ENCODE data around the gene BCL2L14. TPM values are rescaled to one million over a fixed set of nuclear protein-coding genes. Genes with fewer than 3 reads are reported as not detected.

The BCL2L14 gene
- total and polyA plus RNA-seq, 9 of the 15 experiments (the other 6 are each of a cell fraction or from before 2014, with no cell fraction given) = not detected

- TF ChIP-seq, protein P1, sequence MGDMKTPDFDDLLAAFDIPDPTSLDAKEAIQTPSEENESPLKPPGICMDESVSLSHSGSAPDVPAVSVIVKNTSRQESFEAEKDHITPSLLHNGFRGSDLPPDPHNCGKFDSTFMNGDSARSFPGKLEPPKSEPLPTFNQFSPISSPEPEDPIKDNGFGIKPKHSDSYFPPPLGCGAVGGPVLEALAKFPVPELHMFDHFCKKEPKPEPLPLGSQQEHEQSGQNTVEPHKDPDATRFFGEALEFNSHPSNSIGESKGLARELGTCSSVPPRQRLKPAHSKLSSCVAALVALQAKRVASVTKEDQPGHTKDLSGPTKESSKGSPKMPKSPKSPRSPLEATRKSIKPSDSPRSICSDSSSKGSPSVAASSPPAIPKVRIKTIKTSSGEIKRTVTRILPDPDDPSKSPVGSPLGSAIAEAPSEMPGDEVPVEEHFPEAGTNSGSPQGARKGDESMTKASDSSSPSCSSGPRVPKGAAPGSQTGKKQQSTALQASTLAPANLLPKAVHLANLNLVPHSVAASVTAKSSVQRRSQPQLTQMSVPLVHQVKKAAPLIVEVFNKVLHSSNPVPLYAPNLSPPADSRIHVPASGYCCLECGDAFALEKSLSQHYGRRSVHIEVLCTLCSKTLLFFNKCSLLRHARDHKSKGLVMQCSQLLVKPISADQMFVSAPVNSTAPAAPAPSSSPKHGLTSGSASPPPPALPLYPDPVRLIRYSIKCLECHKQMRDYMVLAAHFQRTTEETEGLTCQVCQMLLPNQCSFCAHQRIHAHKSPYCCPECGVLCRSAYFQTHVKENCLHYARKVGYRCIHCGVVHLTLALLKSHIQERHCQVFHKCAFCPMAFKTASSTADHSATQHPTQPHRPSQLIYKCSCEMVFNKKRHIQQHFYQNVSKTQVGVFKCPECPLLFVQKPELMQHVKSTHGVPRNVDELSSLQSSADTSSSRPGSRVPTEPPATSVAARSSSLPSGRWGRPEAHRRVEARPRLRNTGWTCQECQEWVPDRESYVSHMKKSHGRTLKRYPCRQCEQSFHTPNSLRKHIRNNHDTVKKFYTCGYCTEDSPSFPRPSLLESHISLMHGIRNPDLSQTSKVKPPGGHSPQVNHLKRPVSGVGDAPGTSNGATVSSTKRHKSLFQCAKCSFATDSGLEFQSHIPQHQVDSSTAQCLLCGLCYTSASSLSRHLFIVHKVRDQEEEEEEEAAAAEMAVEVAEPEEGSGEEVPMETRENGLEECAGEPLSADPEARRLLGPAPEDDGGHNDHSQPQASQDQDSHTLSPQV (IDR thresholded peaks at IDR 0.05) = no peak
- TF ChIP-seq EZH2 (IDR thresholded peaks at IDR 0.05; ENCODE audit: borderline replicate concordance, low read depth, low read length) = no peak
- TF ChIP-seq, protein P2, sequence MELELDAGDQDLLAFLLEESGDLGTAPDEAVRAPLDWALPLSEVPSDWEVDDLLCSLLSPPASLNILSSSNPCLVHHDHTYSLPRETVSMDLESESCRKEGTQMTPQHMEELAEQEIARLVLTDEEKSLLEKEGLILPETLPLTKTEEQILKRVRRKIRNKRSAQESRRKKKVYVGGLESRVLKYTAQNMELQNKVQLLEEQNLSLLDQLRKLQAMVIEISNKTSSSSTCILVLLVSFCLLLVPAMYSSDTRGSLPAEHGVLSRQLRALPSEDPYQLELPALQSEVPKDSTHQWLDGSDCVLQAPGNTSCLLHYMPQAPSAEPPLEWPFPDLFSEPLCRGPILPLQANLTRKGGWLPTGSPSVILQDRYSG (tag; conservative IDR thresholded peaks at IDR 0.05; ENCODE audit: low read depth) = no peak
Measured at GRCh38 chr12:12056951-12057350, 13.8 kb upstream of the BCL2L14 start (continued).

DNA sequence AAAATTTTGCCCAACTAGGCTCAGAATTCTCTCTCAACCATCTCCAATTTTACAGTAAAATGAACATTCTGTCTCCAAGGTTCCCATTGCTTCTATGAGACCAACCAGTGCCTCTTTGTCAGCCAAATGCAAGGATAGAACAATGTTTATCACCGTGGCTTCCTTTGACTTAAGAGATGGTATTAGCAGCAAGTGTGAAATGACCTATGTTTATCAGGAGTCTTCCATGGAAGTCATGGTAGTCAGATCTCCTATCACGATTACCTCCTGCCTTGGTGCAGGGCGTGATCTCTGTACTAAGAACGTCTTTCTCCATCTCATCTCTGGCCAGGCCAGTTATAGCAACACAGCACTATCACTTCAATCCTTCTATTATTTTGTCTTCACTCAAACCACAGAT lies 6.1 kb upstream of the BCL2L14 start:
- H2AFZ ChIP-seq (ENCODE audit: low read depth, low read length) = no peak overlapping the region
- intact Hi-C loops (cut with micrococcal nuclease) = loop anchor here (2.0 kb wide), 1 partner anchor 28 kb away; no protein-coding TSS in a partner anchor
- no peaks in the 10 kb centered on the region for H3K9me3 ChIP-seq (replicated peaks; ENCODE audit: control insufficient read depth, insufficient read depth, low read depth, low read length)
- no peak overlapping the region for H3K4me2 ChIP-seq (ENCODE audit: insufficient read depth, low read length)
- H4K20me1 ChIP-seq (replicated peaks; ENCODE audit: control insufficient read depth, insufficient read depth, low read length) = no peaks in the 10 kb centered on the region
- DNase-seq (ENCODE audit: extremely low read depth in 1 of 4, low spot score in 3 of 4) (no peak), FAIRE-seq (no peak), ATAC-seq (no peak)
- BruUV-seq (replicated peaks) = no TSS peak
- no peaks in the 10 kb centered on the region for H3K9me1 ChIP-seq (ENCODE audit: control insufficient read depth, insufficient read depth, low read length)
- POLR2A ChIA-PET = no interaction called here
- 14% methylated on average over 4 of the region's 4 CpGs for WGBS (ENCODE audit: insufficient coverage, low coverage, missing lambda C conversion rate)
- no peaks in the 10 kb centered on the region; a peak in 1 of 5 replicates for H3K27me3 ChIP-seq (ENCODE audit: control insufficient read depth in 2 of 2, insufficient read depth in 2 of 2, low read length in 2 of 2)
- H3K36me3 ChIP-seq (ENCODE audit: control insufficient read depth, insufficient read depth, low read length) = no peaks in the 10 kb centered on the region
- H3K4me3 ChIP-seq = no peak overlapping the region
- no peak overlapping the region for H3K27ac ChIP-seq (ENCODE audit: extremely low read depth, low read depth, low read length)
- CTCF ChIA-PET (ENCODE audit: low intra/inter-chr PET ratio) = no interaction called here
- H3K79me2 ChIP-seq (ENCODE audit: control insufficient read depth, insufficient read depth, low read length) = no peaks in the 10 kb centered on the region
- in situ Hi-C loops (cut with MboI) = no loop called here
- H3K4me1 ChIP-seq (replicated peaks in 1 of 2; ENCODE audit: control insufficient read depth in 2 of 2, insufficient read depth in 2 of 2, low read length in 2 of 2) = no peaks in the 10 kb centered on the region
- H3K9ac ChIP-seq (ENCODE audit: insufficient read depth in 1 of 2, low read depth in 2 of 2, low read length in 2 of 2) = no peak overlapping the region
- TF ChIP-seq SMAD4 (CRISPR knock-in tag; conservative IDR thresholded peaks at IDR 0.05) = no peak
- TF ChIP-seq BCL6 (CRISPR knock-in tag; IDR thresholded peaks at IDR 0.05) = no peak
- TF ChIP-seq LARP7 (IDR thresholded peaks at IDR 0.05) = no peak
- TF ChIP-seq ZNF140 (CRISPR knock-in tag; IDR thresholded peaks at IDR 0.05) = no peak
- no peak for TF ChIP-seq CHCHD3 (CRISPR knock-in tag; IDR thresholded peaks at IDR 0.05)
- TF ChIP-seq ZNF561 (CRISPR knock-in tag; conservative IDR thresholded peaks at IDR 0.05) = no peak
- TF ChIP-seq ZNF282 (CRISPR knock-in tag; IDR thresholded peaks at IDR 0.05) = no peak
- no peak for TF ChIP-seq MTA2 (IDR thresholded peaks at IDR 0.05; ENCODE audit: low read depth)
- TF ChIP-seq PCBP2 (IDR thresholded peaks at IDR 0.05; ENCODE audit: low read depth, low read length, poor library complexity, severe bottlenecking) = no peak
- TF ChIP-seq, protein P3, sequence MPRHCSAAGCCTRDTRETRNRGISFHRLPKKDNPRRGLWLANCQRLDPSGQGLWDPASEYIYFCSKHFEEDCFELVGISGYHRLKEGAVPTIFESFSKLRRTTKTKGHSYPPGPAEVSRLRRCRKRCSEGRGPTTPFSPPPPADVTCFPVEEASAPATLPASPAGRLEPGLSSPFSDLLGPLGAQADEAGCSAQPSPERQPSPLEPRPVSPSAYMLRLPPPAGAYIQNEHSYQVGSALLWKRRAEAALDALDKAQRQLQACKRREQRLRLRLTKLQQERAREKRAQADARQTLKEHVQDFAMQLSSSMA (CRISPR knock-in tag; IDR thresholded peaks at IDR 0.05) = no peak
- TF ChIP-seq POLR3G (IDR thresholded peaks at IDR 0.05; ENCODE audit: extremely low read depth, insufficient read length, insufficient replicate concordance) = no peak
- TF ChIP-seq GTF2F1 (IDR thresholded peaks at IDR 0.05; ENCODE audit: low read depth, low read length) = no peak
- TF ChIP-seq ZNF41 (CRISPR knock-in tag; conservative IDR thresholded peaks at IDR 0.05) = no peak
- TF ChIP-seq, protein P4, sequence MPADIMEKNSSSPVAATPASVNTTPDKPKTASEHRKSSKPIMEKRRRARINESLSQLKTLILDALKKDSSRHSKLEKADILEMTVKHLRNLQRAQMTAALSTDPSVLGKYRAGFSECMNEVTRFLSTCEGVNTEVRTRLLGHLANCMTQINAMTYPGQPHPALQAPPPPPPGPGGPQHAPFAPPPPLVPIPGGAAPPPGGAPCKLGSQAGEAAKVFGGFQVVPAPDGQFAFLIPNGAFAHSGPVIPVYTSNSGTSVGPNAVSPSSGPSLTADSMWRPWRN (IDR thresholded peaks at IDR 0.05; ENCODE audit: low read depth) = no peak

All from K562 (cell line).